ENCODE results near the gene SLC25A23. TPM values are rescaled to one million over a fixed set of nuclear protein-coding genes. Genes with fewer than 3 reads are reported as not detected.

SLC25A23 gene
- total and polyA plus RNA-seq, 10 of the 15 experiments (the other 5 are each of a cell fraction or from before 2014, with no cell fraction given): 10.2 to 85.8 (median 50.0) TPM

DNA sequence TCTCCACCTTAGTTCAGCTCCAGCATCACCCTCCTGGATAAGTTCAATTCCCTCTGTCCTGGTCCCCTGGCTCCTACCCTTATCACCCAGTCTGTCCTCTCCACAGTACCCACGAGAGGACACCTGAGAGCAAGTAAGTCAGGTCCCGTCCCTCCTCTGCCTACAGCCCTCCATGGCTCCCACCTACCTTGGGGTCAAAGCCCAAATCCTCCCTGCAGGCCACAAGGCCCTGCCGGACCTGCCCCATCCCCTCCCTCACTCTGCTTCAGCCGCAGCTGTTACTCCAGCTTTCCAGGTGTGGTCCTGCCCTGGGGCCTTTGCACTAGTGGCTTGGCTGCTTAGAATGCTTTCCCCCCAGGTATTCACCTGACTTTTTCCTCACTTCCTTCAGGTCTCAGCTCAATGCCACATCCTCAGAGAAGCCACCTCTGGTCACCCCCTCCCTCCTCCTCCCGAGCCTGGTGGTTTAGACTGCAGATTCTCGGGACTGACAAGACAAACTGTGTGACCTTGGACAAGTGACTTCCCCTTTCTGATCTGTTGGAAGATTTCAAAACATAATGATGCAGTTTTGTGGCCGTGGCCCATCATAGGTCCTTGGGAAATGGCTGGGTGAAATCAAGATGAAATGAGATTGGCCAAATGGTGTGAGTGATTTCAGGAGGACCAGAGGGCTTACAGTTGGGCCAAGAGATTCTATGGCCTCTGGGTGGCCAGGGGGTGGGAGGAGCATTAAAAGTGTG lies 38.9 kb upstream of the SLC25A23 start:
- Histone ChIP-seq H3K9me3 (replicated peaks; ENCODE audit: control insufficient read depth, insufficient read depth, low read length) (no peaks in the 10 kb centered on the region), H3K4me2 (ENCODE audit: control insufficient read depth, insufficient read depth) (no peak overlapping the region), H3K4me1 (ENCODE audit: control insufficient read depth, insufficient read depth, low read length) (peaks cover 2% of the 10 kb centered on the region), H4K20me1 (ENCODE audit: control insufficient read depth, insufficient read depth) (no peaks in the 10 kb centered on the region), H3K4me3 (no peak overlapping the region), H3K27ac (ENCODE audit: control insufficient read depth, insufficient read depth) (no peak overlapping the region), H3K27me3 (replicated peaks in 1 of 2; ENCODE audit: control insufficient read depth in 2 of 2, insufficient read depth in 2 of 2, low read length in 1 of 2) (peaks cover 0 to 2% of the 10 kb centered on the region in 2 experiments; a peak in 3 of 4 replicates), H2AFZ (ENCODE audit: control insufficient read depth, low read depth, low read length) (no peak overlapping the region), H3K36me3 (ENCODE audit: control insufficient read depth in 2 of 2, insufficient read depth in 2 of 2, low read length in 1 of 2) (no peaks in the 10 kb centered on the region), H3K9ac (ENCODE audit: control insufficient read depth, insufficient read depth, low read length) (no peak overlapping the region), H3K79me2 (ENCODE audit: control insufficient read depth, insufficient read depth, low read length) (no peaks in the 10 kb centered on the region)
- DNase-seq (ENCODE audit: low read depth, low spot score) (no peak), ATAC-seq (no peak), FAIRE-seq (no peak)
- ChIA-PET SMC1A (ENCODE audit: uncharacterized antibody, unreplicated experiment) (interaction anchor here (1.1 to 1.3 kb wide), 2 partner anchors 10 to 12 kb away, joined by 3 read pairs; no protein-coding TSS in a partner anchor), RAD21 (ENCODE audit: unreplicated experiment) (interaction anchor here (0.8 kb wide), 1 partner anchor 8 kb away, joined by 3 read pairs; no protein-coding TSS in a partner anchor), CTCF (interaction anchor here (1.6 kb wide), 1 partner anchor 14 kb away, joined by 3 read pairs; no protein-coding TSS in a partner anchor), POLR2A (interaction anchor here (0.5 to 0.6 kb wide), 2 partner anchors 61 to 173 kb away, joined by 3 read pairs; no protein-coding TSS in a partner anchor)
- in situ Hi-C loops (cut with MboI) (no loop called here), intact Hi-C loops (cut with micrococcal nuclease; ENCODE audit: unreplicated experiment) (no loop called here)
- TF ChIP-seq SPI1 (IDR thresholded peaks at IDR 0.05; ENCODE audit: borderline replicate concordance, insufficient read depth, low read depth, low read length) (peak; percentile 54; the same call in 1 of the 2 replicates), WRNIP1 (IDR thresholded peaks at IDR 0.05; ENCODE audit: borderline replicate concordance, low read depth, low read length) (no peak)
- 39% methylated on average over 7 of the region's 7 CpGs for WGBS (ENCODE audit: insufficient coverage, insufficient replicate concordance, low lambda C conversion rate, missing lambda C conversion rate)
- BruUV-seq (replicated peaks): no TSS peak

GRCh38 chr19:6495947-6496346 lies 36.4 kb upstream of the SLC25A23 start:
- H2AFZ ChIP-seq (ENCODE audit: control insufficient read depth, low read depth, low read length): no peak overlapping the region
- FAIRE-seq (no peak), ATAC-seq (no peak), DNase-seq (ENCODE audit: low read depth, low spot score) (no peak)
- H4K20me1 ChIP-seq (ENCODE audit: control insufficient read depth, insufficient read depth): no peaks in the 10 kb centered on the region
- ChIA-PET POLR2A (no interaction called here), CTCF (no interaction called here), RAD21 (ENCODE audit: unreplicated experiment) (no interaction called here), SMC1A (ENCODE audit: uncharacterized antibody, unreplicated experiment) (no interaction called here)
- H3K4me3 ChIP-seq: no peak overlapping the region
- no peaks in the 10 kb centered on the region for H3K4me1 ChIP-seq (ENCODE audit: control insufficient read depth, insufficient read depth, low read length)
- TF ChIP-seq ZZZ3 (IDR thresholded peaks at IDR 0.05; ENCODE audit: control insufficient read depth, insufficient read length, low read depth): no peak
- no peak for TF ChIP-seq CHD4 (IDR thresholded peaks at IDR 0.05)
- no peaks in the 10 kb centered on the region for H3K79me2 ChIP-seq (ENCODE audit: control insufficient read depth, insufficient read depth, low read length)
- peaks cover 0 to 2% of the 10 kb centered on the region in 2 experiments; a peak in 3 of 4 replicates for H3K27me3 ChIP-seq (replicated peaks in 1 of 2; ENCODE audit: control insufficient read depth in 2 of 2, insufficient read depth in 2 of 2, low read length in 1 of 2)
- no TSS peak for BruUV-seq (replicated peaks)
- H3K4me2 ChIP-seq (ENCODE audit: control insufficient read depth, insufficient read depth): no peak overlapping the region
- no peak overlapping the region for H3K9ac ChIP-seq (ENCODE audit: control insufficient read depth, insufficient read depth, low read length)
- WGBS (ENCODE audit: insufficient coverage, insufficient replicate concordance, low lambda C conversion rate, missing lambda C conversion rate): 87% methylated on average over 19 of the region's 19 CpGs
- no peak overlapping the region for H3K27ac ChIP-seq (ENCODE audit: control insufficient read depth, insufficient read depth)
- intact Hi-C loops (cut with micrococcal nuclease; ENCODE audit: unreplicated experiment): no loop called here
- H3K36me3 ChIP-seq (ENCODE audit: control insufficient read depth in 2 of 2, insufficient read depth in 2 of 2, low read length in 1 of 2): no peaks in the 10 kb centered on the region
- no peaks in the 10 kb centered on the region for H3K9me3 ChIP-seq (replicated peaks; ENCODE audit: control insufficient read depth, insufficient read depth, low read length)
- in situ Hi-C loops (cut with MboI): no loop called here
